SK-N-SH (cell line): ENCODE results near the gene CCR5. TPM values are rescaled to one million over a fixed set of nuclear protein-coding genes. Genes with fewer than 3 reads are reported as not detected.
"Not testable (repeated sequence)": the region's sequence is repeated elsewhere in the genome, so short reads cannot be mapped to it uniquely, and the experiment has no call there.

ENCODE experiments used
- CTCF ChIA-PET: fragments of 300-600, 350-600 bp; formaldehyde crosslinking; extraction: SDS; loops from one replicate; lab custom pipeline; 2021; lab: Yijun Ruan, JAX
- POLR2A ChIA-PET: fragments of 350-600 bp; sonication (Branson Sonifier 250); formaldehyde crosslinking; extraction: SDS; loops from one replicate; lab custom pipeline; 2020; ENCODE audit warnings: antibody characterized with exemption, inconsistent platforms; lab: Yijun Ruan, JAX
- DNase-seq: peaks from one replicate; pipeline ENCODE4 v3.0.0; 2012
- H2AFZ ChIP-seq: fragments of 200-600 bp; sonication (generic); 2 replicates; pipeline ENCODE4 v1.8.1; 2016; ENCODE audit warnings: antibody characterized with exemption, mild to moderate bottlenecking, low read depth
- H3F3A ChIP-seq: fragments of 200-600 bp; sonication (generic); replicated peaks from 2 replicates; pipeline ENCODE3; 2016; ENCODE audit warnings: antibody characterized with exemption, mild to moderate bottlenecking; ENCODE audit not compliant: insufficient read depth
- H3K27ac ChIP-seq, 2 experiments: fragments of 200-500 bp in 1 of 2; fragments of 200-600 bp in 1 of 2; sonication (Bioruptor generic) in 1 of 2; sonication (generic), shearing (Covaris generic) in 1 of 2; 2 replicates each; pipeline versions ENCODE4 v1.5.1 to v1.6.1; 2014 to 2016; ENCODE audit warnings: low read depth in 2 of 2, inconsistent platforms in 1 of 2, low read length in 1 of 2, mild to moderate bottlenecking in 1 of 2, mixed read lengths in 1 of 2
- H3K27me3 ChIP-seq: fragments of 200-600 bp; sonication (generic), shearing (Covaris generic); 2 replicates; pipeline ENCODE4 v1.6.1; 2016; ENCODE audit warnings: mixed run types; ENCODE audit not compliant: insufficient read depth
- H3K36me3 ChIP-seq, 2 experiments: fragments of 200-500 bp in 1 of 2; fragments of 200-600 bp in 1 of 2; sonication (Bioruptor generic) in 1 of 2; sonication (generic) in 1 of 2; replicated peaks in 1 of 2; 2 replicates each; pipeline versions ENCODE3 to v1.5.1; 2014 to 2016; ENCODE audit warnings: low read length in 1 of 2, mild to moderate bottlenecking in 1 of 2; ENCODE audit not compliant: insufficient read depth in 2 of 2, control insufficient read depth in 1 of 2
- H3K4me1 ChIP-seq, 2 experiments: fragments of 200-500 bp in 1 of 2; fragments of 200-600 bp in 1 of 2; sonication (Bioruptor generic) in 1 of 2; sonication (generic), shearing (Covaris generic) in 1 of 2; 2 replicates each; pipeline versions ENCODE4 v1.5.1 to v1.6.1; 2014 to 2016; ENCODE audit warnings: low read depth in 1 of 2, low read length in 1 of 2, mixed run types in 1 of 2; ENCODE audit not compliant: insufficient read depth in 2 of 2, control insufficient read depth in 1 of 2
- H3K4me2 ChIP-seq: fragments of 200-600 bp; sonication (generic), shearing (Covaris generic); 2 replicates; pipeline ENCODE4 v1.6.1; 2017; ENCODE audit warnings: mixed run types
- H3K4me3 ChIP-seq, 2 experiments: fragments of 200-500 bp in 1 of 2; fragments of 200-600 bp in 1 of 2; sonication (Bioruptor generic) in 1 of 2; sonication (generic), shearing (Covaris generic) in 1 of 2; 2 replicates each; pipeline versions ENCODE4 v1.5.1 to v1.8.1; 2014 to 2016; ENCODE audit warnings: low read depth in 2 of 2, inconsistent platforms in 1 of 2, low read length in 1 of 2, mild to moderate bottlenecking in 1 of 2, mixed read lengths in 1 of 2, moderate library complexity in 1 of 2
- H3K79me2 ChIP-seq: fragments of 200-600 bp; sonication (generic); 2 replicates; pipeline ENCODE4 v1.8.1; 2017; ENCODE audit warnings: mild to moderate bottlenecking; ENCODE audit not compliant: insufficient read depth
- H3K9ac ChIP-seq: fragments of 200-600 bp; sonication (generic); 2 replicates; pipeline ENCODE4 v1.6.1; 2017; ENCODE audit warnings: mixed run types
- H3K9me2 ChIP-seq: fragments of 200-600 bp; sonication (generic); 2 replicates; pipeline ENCODE4 v1.6.1; 2017; ENCODE audit warnings: mixed run types
- H3K9me3 ChIP-seq: fragments of 200-600 bp; sonication (generic); 2 replicates; pipeline ENCODE4 v1.6.1; 2017; ENCODE audit warnings: mixed run types, mild to moderate bottlenecking, moderate library complexity
- H4K20me1 ChIP-seq: fragments of 200-600 bp; sonication (generic); 2 replicates; pipeline ENCODE4 v1.6.1; 2017; ENCODE audit warnings: mild to moderate bottlenecking, mixed run types; ENCODE audit not compliant: insufficient read depth
- CHD2 ChIP-seq: fragments of 150-350 bp; IDR thresholded peaks from 2 replicates; pipeline ENCODE4 v1.6.1; 2018; ENCODE audit warnings: low read length; ENCODE audit not compliant: partially characterized antibody
- EZH2phosphoT487 ChIP-seq: fragments of 200-600 bp; sonication (generic); IDR thresholded peaks from 2 replicates; pipeline ENCODE4 v1.6.1; 2017; ENCODE audit warnings: low read depth, mixed run types, mild to moderate bottlenecking, antibody characterized with exemption, moderate library complexity, borderline replicate concordance
- JUND ChIP-seq: IDR thresholded peaks from 2 replicates; pipeline ENCODE4 v1.4.0; 2012
- MAX ChIP-seq: IDR thresholded peaks from 2 replicates; pipeline ENCODE4 v1.4.0; 2012; ENCODE audit warnings: low read depth
- MXI1 ChIP-seq: IDR thresholded peaks from 2 replicates; pipeline ENCODE4 v1.6.1; 2012; ENCODE audit warnings: mild to moderate bottlenecking, low read depth, low read length, improper control_type of control experiment
- NRF1 ChIP-seq: IDR thresholded peaks from 2 replicates; pipeline ENCODE4 v1.6.1; 2012; ENCODE audit warnings: low read depth, mild to moderate bottlenecking, low read length
- POLR2AphosphoS5 ChIP-seq: IDR thresholded peaks from 2 replicates; pipeline ENCODE4 v1.6.1; 2012; ENCODE audit warnings: low read depth, low read length
- RCOR1 ChIP-seq: fragments of 150-350 bp; IDR thresholded peaks from 2 replicates; pipeline ENCODE4 v1.6.1; 2017; ENCODE audit warnings: antibody characterized with exemption, low read length
- RFX5 ChIP-seq: IDR thresholded peaks from 2 replicates; pipeline ENCODE4 v1.6.1; 2012; ENCODE audit warnings: mild to moderate bottlenecking, improper control_type of control experiment, low read length
- RXRA ChIP-seq: IDR thresholded peaks from 2 replicates; pipeline ENCODE4 v1.4.0; 2012; ENCODE audit warnings: low read depth, mild to moderate bottlenecking, borderline replicate concordance
- TCF12 ChIP-seq: IDR thresholded peaks from 2 replicates; pipeline ENCODE4 v1.4.0; 2012
- TEAD4 ChIP-seq: IDR thresholded peaks from 2 replicates; pipeline ENCODE4 v1.4.0; 2012; ENCODE audit warnings: mild to moderate bottlenecking, borderline replicate concordance; ENCODE audit not compliant: insufficient read depth
- WGBS: methylation state at CpG from one replicate; pipeline ENCODE4 v1.1.6; 2017; ENCODE audit warnings: low lambda C conversion rate; 5-methylcytosine and 5-hydroxymethylcytosine counted together
- polyA plus RNA-seq, 3 experiments: library from polyadenylated mRNA; depleted of rRNA; stranded (reverse); fragments of >200 nt; gene quantifications; 2 replicates each; pipeline ENCODE4 v1.2.3, GENCODE V29; 2012
- TF ChIP-seq, protein P1 (sequence below): fragments of 150-350 bp; IDR thresholded peaks from 2 replicates; pipeline ENCODE4 v1.6.1; 2017; ENCODE audit warnings: antibody characterized with exemption, low read length, low read depth, borderline replicate concordance
- TF ChIP-seq, protein P2 (sequence below): fragments of 200-600 bp; sonication (generic); IDR thresholded peaks from 2 replicates; pipeline ENCODE4 v1.6.1; 2017; ENCODE audit warnings: antibody characterized with exemption, mild to moderate bottlenecking, moderate library complexity
- TF ChIP-seq, protein P3 (sequence below): IDR thresholded peaks from 2 replicates; pipeline ENCODE4 v1.4.0; 2012; ENCODE audit warnings: low read depth, borderline replicate concordance
- TF ChIP-seq, protein P4 (sequence below): IDR thresholded peaks from 2 replicates; pipeline ENCODE4 v1.4.0; 2012; ENCODE audit warnings: low read depth, borderline replicate concordance

Gene CCR5
- polyA plus RNA-seq, 1 of the 3 experiments (the other 2 are of a cell fraction), result not detected

DNA sequence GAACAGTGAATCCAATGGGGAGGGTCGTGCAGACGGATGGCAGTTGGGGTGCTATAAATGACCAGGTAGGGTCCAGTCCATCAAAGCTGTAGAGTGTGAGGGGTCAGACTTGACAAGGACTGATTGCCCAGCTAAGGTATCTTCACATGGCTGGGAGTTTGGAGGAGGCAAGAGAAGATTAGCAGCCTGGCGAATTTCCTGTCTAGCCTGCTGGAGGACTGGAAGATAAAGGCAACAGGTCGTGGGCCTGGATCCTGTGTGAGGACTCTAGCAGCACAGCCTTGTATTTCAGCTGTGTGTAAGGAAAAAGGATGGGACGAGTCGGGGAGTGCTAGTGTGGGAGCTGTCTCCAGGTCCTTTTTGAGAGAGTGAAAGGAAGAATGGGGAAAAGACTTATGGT is 18.6 kb downstream of the CCR5 start (continued):
- TF ChIP-seq, protein P1, sequence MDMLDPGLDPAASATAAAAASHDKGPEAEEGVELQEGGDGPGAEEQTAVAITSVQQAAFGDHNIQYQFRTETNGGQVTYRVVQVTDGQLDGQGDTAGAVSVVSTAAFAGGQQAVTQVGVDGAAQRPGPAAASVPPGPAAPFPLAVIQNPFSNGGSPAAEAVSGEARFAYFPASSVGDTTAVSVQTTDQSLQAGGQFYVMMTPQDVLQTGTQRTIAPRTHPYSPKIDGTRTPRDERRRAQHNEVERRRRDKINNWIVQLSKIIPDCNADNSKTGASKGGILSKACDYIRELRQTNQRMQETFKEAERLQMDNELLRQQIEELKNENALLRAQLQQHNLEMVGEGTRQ, result no peak
- TF ChIP-seq RCOR1, result no peak
- TF ChIP-seq, protein P2, sequence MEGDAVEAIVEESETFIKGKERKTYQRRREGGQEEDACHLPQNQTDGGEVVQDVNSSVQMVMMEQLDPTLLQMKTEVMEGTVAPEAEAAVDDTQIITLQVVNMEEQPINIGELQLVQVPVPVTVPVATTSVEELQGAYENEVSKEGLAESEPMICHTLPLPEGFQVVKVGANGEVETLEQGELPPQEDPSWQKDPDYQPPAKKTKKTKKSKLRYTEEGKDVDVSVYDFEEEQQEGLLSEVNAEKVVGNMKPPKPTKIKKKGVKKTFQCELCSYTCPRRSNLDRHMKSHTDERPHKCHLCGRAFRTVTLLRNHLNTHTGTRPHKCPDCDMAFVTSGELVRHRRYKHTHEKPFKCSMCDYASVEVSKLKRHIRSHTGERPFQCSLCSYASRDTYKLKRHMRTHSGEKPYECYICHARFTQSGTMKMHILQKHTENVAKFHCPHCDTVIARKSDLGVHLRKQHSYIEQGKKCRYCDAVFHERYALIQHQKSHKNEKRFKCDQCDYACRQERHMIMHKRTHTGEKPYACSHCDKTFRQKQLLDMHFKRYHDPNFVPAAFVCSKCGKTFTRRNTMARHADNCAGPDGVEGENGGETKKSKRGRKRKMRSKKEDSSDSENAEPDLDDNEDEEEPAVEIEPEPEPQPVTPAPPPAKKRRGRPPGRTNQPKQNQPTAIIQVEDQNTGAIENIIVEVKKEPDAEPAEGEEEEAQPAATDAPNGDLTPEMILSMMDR, result no peak
- no peak for TF ChIP-seq POLR2AphosphoS5
- TF ChIP-seq TCF12, result no peak
- no peak for TF ChIP-seq MAX
- no peak for TF ChIP-seq JUND
- TF ChIP-seq, protein P3, sequence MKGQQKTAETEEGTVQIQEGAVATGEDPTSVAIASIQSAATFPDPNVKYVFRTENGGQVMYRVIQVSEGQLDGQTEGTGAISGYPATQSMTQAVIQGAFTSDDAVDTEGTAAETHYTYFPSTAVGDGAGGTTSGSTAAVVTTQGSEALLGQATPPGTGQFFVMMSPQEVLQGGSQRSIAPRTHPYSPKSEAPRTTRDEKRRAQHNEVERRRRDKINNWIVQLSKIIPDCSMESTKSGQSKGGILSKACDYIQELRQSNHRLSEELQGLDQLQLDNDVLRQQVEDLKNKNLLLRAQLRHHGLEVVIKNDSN, result no peak

GRCh38 chr3:46391526-46391925 is 20.8 kb downstream of the CCR5 start:
- H3F3A ChIP-seq, H3K4me3 ChIP-seq, H4K20me1 ChIP-seq, H3K79me2 ChIP-seq, POLR2A ChIA-PET, H3K9me2 ChIP-seq, H3K9me3 ChIP-seq, H2AFZ ChIP-seq, H3K36me3 ChIP-seq, H3K4me2 ChIP-seq, H3K27ac ChIP-seq, H3K4me1 ChIP-seq, DNase-seq, H3K9ac ChIP-seq: not testable (repeated sequence)
- H3K27me3 ChIP-seq, result peaks cover 48% of the 10 kb centered on the region; the same call in 1 of the 2 replicates
- 10% methylated on average over 5 of the region's 5 CpGs for WGBS
- CTCF ChIA-PET, result interaction anchor here (1.4 kb wide), 1 partner anchor 13 kb away, joined by 4 read pairs; no protein-coding TSS in a partner anchor

GRCh38 chr3:46393011-46393410 is 22.3 kb downstream of the CCR5 start:
- H3K4me2 ChIP-seq, result no peak overlapping the region
- 4% methylated on average over 2 of the region's 2 CpGs for WGBS
- TF ChIP-seq, protein P4, sequence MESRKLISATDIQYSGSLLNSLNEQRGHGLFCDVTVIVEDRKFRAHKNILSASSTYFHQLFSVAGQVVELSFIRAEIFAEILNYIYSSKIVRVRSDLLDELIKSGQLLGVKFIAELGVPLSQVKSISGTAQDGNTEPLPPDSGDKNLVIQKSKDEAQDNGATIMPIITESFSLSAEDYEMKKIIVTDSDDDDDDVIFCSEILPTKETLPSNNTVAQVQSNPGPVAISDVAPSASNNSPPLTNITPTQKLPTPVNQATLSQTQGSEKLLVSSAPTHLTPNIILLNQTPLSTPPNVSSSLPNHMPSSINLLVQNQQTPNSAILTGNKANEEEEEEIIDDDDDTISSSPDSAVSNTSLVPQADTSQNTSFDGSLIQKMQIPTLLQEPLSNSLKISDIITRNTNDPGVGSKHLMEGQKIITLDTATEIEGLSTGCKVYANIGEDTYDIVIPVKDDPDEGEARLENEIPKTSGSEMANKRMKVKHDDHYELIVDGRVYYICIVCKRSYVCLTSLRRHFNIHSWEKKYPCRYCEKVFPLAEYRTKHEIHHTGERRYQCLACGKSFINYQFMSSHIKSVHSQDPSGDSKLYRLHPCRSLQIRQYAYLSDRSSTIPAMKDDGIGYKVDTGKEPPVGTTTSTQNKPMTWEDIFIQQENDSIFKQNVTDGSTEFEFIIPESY, result no peak
- no peak for TF ChIP-seq RXRA
- no peak for TF ChIP-seq NRF1
- TF ChIP-seq, protein P2, result no peak
- TF ChIP-seq TCF12, result no peak
- no peak for TF ChIP-seq POLR2AphosphoS5
- no peak for TF ChIP-seq RFX5
- no peak for TF ChIP-seq MXI1
- TF ChIP-seq TEAD4, result no peak
- TF ChIP-seq EZH2phosphoT487, result no peak
- no peak for TF ChIP-seq CHD2
- no peak for TF ChIP-seq RCOR1

More at GRCh38 chr3:46393011-46393410, 22.3 kb downstream of the CCR5 start:
- Histone ChIP-seq H3K79me2 (no peaks in the 10 kb centered on the region), H3K9me3 (no peaks in the 10 kb centered on the region), H3K9me2 (no peaks in the 10 kb centered on the region), H3K4me3 (no peak overlapping the region), H4K20me1 (no peaks in the 10 kb centered on the region), H3K36me3 (no peaks in the 10 kb centered on the region), H3K27me3 (peaks cover 48% of the 10 kb centered on the region; the same call in 1 of the 2 replicates), H3K4me1 (no peaks in the 10 kb centered on the region), H2AFZ (no peak overlapping the region), H3K27ac (no peak overlapping the region), H3K9ac (no peak overlapping the region), H3F3A (no peaks in the 10 kb centered on the region)
- CTCF ChIA-PET, result no interaction called here
- POLR2A ChIA-PET, result no interaction called here
- no peak for DNase-seq
